Measurements from ENCODE around the gene GSN.

GSN gene

GRCh38 chr9:121372239-121373010 is 104.5 kb downstream of the GSN start:
- peak; percentile 17 for DNase-seq (ENCODE audit: low read depth)

DNA sequence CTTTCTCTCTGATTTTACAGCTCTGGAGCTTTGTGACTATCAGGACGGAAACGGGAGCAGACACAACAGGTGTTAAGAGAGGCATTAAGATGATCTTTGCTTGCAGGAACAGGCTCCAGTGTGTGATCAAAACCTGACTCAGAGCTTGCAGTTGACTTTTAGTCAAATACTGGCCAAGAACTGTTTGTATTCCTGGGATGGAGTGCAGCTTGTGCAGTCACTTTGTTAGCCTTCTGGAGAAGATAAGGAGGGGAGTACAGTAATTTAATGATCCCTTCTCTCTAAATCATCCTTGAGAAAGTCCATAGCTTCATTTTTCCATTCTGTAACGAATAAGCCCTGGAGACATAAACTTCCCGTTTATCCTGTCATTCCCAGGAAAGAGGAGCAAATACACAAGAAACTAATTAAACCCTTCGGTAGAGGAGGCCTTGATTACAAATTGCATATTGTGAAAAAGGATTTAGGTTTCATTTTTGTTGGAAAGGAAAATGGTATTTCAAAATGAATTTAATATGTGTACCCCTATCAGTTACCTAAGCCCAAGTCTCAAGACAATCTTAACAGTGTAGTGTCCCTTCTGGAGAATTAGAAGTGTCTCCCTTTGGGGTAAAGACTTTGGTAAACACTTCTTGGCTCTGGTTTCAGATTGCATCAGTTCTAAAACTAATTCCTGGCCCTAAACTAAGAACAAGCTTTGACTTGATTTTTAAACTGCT is 105.2 kb downstream of the GSN start:
- peak; percentile 55 for DNase-seq (ENCODE audit: low read depth)

- DNase-seq (ENCODE audit: low read depth) = peak; percentile 41
These were observed 108.4 kb downstream of the GSN start for GRCh38 chr9:121376214-121376830.

DNA sequence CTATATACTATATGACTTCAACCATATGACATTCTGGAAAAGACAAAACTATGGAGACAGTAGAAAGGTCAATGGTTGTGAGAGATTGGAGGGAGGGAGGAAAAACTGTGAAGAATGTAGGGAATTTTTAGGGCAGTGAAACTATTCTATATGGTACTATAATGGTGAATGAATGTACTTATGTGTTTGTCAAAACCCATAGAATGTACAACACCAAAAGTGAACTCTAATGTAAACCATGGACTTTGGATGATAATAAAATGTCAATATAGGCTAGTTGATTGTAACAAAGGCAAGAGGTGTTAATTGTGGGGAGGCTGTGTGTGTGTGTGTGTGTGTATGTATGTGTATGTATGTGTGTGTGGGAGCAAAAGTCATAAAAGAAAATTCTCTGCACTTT is 112.9 kb downstream of the GSN start:
- DNase-seq (ENCODE audit: low read depth) = no peak

Measured in EH (cell line).